WTC11 (cell line): ENCODE measurements around the gene SPTB. TPM values are rescaled to one million over a fixed set of nuclear protein-coding genes. Genes with fewer than 3 reads are reported as not detected.

ENCODE experiments used
- ATAC-seq: fragments of 200-7000 bp; cut with Tn5 transposase; 2 replicates; pipeline ENCODE4 v1.10.0; 2021; ENCODE audit warnings: mild to moderate bottlenecking, moderate library complexity
- CTCF ChIA-PET: fragments of 300-600 bp; sonication (Branson Sonifier 250); formaldehyde crosslinking; loops from one replicate; lab custom pipeline; 2021; ENCODE audit warnings: antibody characterized with exemption; lab: Charles Lee
- POLR2A ChIA-PET: fragments of 350-600 bp; sonication (Branson Sonifier 250); formaldehyde crosslinking; loops from one replicate; lab custom pipeline; 2021; ENCODE audit warnings: antibody characterized with exemption; lab: Charles Lee
- DNase-seq: peaks from one replicate; pipeline ENCODE4 v3.0.0; 2021; ENCODE audit warnings: low spot score
- H3K27ac Mint-ChIP-seq: 2 replicates; pipeline ENCODE4 v1.8.0; 2021; ENCODE audit warnings: mixed read lengths
- H3K27me3 Mint-ChIP-seq: 2 replicates; pipeline ENCODE4 v1.8.0; 2021; ENCODE audit warnings: low read depth, mild to moderate bottlenecking, moderate library complexity, mixed read lengths
- H3K36me3 Mint-ChIP-seq: 2 replicates; pipeline ENCODE4 v1.8.0; 2021; ENCODE audit warnings: mixed read lengths
- H3K4me1 Mint-ChIP-seq: 2 replicates; pipeline ENCODE4 v1.8.0; 2022; ENCODE audit warnings: mixed read lengths
- H3K4me3 Mint-ChIP-seq: 2 replicates; pipeline ENCODE4 v1.8.0; 2021; ENCODE audit warnings: mild to moderate bottlenecking, moderate library complexity, mixed read lengths
- H3K9me3 Mint-ChIP-seq: 2 replicates; pipeline ENCODE4 v1.8.0; 2021; ENCODE audit warnings: mixed read lengths
- ARID4B ChIP-seq: sonication (generic); formaldehyde crosslinking; IDR thresholded peaks from 2 replicates; pipeline ENCODE4 v1.8.0; 2023; ENCODE audit warnings: missing genetic modification reagents, mild to moderate bottlenecking, borderline replicate concordance
- ATF6 ChIP-seq: sonication (generic); formaldehyde crosslinking; IDR thresholded peaks from 2 replicates; pipeline ENCODE4 v1.8.1; 2023; ENCODE audit warnings: mild to moderate bottlenecking, missing genetic modification reagents
- E2F4 ChIP-seq: sonication (generic); formaldehyde crosslinking; IDR thresholded peaks from 2 replicates; pipeline ENCODE4 v1.8.1; 2022; ENCODE audit warnings: low read depth, mild to moderate bottlenecking, moderate library complexity, missing genetic modification reagents, borderline replicate concordance
- E2F5 ChIP-seq: sonication (generic); formaldehyde crosslinking; IDR thresholded peaks from 2 replicates; pipeline ENCODE4 v1.8.1; 2022; ENCODE audit warnings: mild to moderate bottlenecking, moderate library complexity, missing genetic modification reagents
- EMX1 ChIP-seq: fragments of 250-450 bp; sonication (Bioruptor Pico); IDR thresholded peaks from 2 replicates; pipeline ENCODE4 v1.8.0; 2021; ENCODE audit warnings: mild to moderate bottlenecking
- IRF2 ChIP-seq: sonication (generic); formaldehyde crosslinking; IDR thresholded peaks from 2 replicates; pipeline ENCODE4 v1.8.0; 2022; ENCODE audit warnings: low read depth, missing genetic modification reagents, borderline replicate concordance
- KAT7 ChIP-seq: sonication (generic); formaldehyde crosslinking; IDR thresholded peaks from 2 replicates; pipeline ENCODE4 v1.8.1; 2023; ENCODE audit warnings: missing genetic modification reagents, mild to moderate bottlenecking, borderline replicate concordance
- MXD4 ChIP-seq: fragments of 250-450 bp; sonication (Bioruptor Pico); IDR thresholded peaks from 2 replicates; pipeline ENCODE4 v1.8.0; 2021; ENCODE audit warnings: mild to moderate bottlenecking, moderate library complexity, borderline replicate concordance
- NR2C2 ChIP-seq: sonication (generic); formaldehyde crosslinking; IDR thresholded peaks from 2 replicates; pipeline ENCODE4 v1.8.0; 2022; ENCODE audit warnings: mild to moderate bottlenecking, missing genetic modification reagents
- PRRX2 ChIP-seq: fragments of 250-450 bp; sonication (Bioruptor Pico); IDR thresholded peaks from 2 replicates; pipeline ENCODE4 v1.8.0; 2021; ENCODE audit warnings: mild to moderate bottlenecking
- RORB ChIP-seq: fragments of 250-450 bp; sonication (Bioruptor Pico); IDR thresholded peaks from 2 replicates; pipeline ENCODE4 v1.9.0; 2021; ENCODE audit warnings: mild to moderate bottlenecking
- SMAD3 ChIP-seq: sonication (generic); formaldehyde crosslinking; IDR thresholded peaks from 2 replicates; pipeline ENCODE4 v1.8.0; 2022; ENCODE audit warnings: missing genetic modification reagents, mild to moderate bottlenecking, borderline replicate concordance
- SP1 ChIP-seq: sonication (generic); formaldehyde crosslinking; conservative IDR thresholded peaks from 2 replicates; pipeline ENCODE4 v1.8.1; 2022; ENCODE audit warnings: missing genetic modification reagents
- ZBTB21 ChIP-seq: sonication (generic); formaldehyde crosslinking; IDR thresholded peaks from 2 replicates; pipeline ENCODE4 v1.8.1; 2023; ENCODE audit warnings: mild to moderate bottlenecking, missing genetic modification reagents, borderline replicate concordance
- ZNF121 ChIP-seq: sonication (generic); formaldehyde crosslinking; IDR thresholded peaks from 2 replicates; pipeline ENCODE4 v1.8.0; 2023; ENCODE audit warnings: missing genetic modification reagents
- ZNF263 ChIP-seq: sonication (generic); formaldehyde crosslinking; IDR thresholded peaks from 2 replicates; pipeline ENCODE4 v1.8.1; 2022; ENCODE audit warnings: low read depth, mild to moderate bottlenecking, moderate library complexity, missing genetic modification reagents
- total RNA-seq: library from RNA; stranded (reverse); gene quantifications from 3 replicates; pipeline ENCODE4 v1.2.3, GENCODE V29; 2021
- TF ChIP-seq, protein P1 (sequence below): fragments of 200-600 bp; IDR thresholded peaks from 2 replicates; pipeline ENCODE4 v1.8.0; 2022; ENCODE audit warnings: antibody characterized with exemption

Gene SPTB
- total RNA-seq, 1 experiment from 2014 or later = 3.2 TPM

- TF ChIP-seq SMAD3 (CRISPR knock-in tag) (no peak), PRRX2 (no peak), ZBTB21 (CRISPR knock-in tag) (no peak)
Observed at GRCh38 chr14:64867182-64867581, 12.5 kb downstream of the SPTB start (continued).

DNA sequence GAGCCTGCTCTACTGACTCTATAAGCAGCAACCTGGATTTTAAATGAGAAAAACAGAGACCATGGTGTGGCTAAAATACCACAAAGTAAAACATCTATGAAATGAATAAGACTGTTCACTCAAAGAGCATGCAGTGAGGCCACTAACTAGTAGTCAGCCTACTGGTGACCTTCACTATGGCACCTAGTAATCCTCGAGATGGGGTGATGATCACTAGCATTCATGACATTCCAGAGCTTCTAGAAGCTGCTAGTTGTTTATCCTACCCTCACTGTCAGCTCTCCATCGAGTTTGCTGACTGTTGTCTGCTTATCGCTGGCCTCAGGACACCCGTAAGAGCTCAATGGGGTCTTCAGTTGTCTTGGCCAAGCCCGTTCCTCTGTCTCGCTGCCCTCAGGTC lies 13.7 kb downstream of the SPTB start:
- peak; percentile 67 for ATAC-seq
- TF ChIP-seq, protein P1, sequence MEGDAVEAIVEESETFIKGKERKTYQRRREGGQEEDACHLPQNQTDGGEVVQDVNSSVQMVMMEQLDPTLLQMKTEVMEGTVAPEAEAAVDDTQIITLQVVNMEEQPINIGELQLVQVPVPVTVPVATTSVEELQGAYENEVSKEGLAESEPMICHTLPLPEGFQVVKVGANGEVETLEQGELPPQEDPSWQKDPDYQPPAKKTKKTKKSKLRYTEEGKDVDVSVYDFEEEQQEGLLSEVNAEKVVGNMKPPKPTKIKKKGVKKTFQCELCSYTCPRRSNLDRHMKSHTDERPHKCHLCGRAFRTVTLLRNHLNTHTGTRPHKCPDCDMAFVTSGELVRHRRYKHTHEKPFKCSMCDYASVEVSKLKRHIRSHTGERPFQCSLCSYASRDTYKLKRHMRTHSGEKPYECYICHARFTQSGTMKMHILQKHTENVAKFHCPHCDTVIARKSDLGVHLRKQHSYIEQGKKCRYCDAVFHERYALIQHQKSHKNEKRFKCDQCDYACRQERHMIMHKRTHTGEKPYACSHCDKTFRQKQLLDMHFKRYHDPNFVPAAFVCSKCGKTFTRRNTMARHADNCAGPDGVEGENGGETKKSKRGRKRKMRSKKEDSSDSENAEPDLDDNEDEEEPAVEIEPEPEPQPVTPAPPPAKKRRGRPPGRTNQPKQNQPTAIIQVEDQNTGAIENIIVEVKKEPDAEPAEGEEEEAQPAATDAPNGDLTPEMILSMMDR = no peak
- TF ChIP-seq ATF6 (CRISPR knock-in tag) = no peak
- TF ChIP-seq EMX1 (CRISPR knock-in tag) = no peak
- TF ChIP-seq IRF2 (CRISPR knock-in tag) = no peak
- no peak for TF ChIP-seq RORB (CRISPR knock-in tag)
- TF ChIP-seq MXD4 (CRISPR knock-in tag) = no peak
- TF ChIP-seq E2F4 (CRISPR knock-in tag) = no peak
- no peak for TF ChIP-seq SP1 (CRISPR knock-in tag)
- no peak for TF ChIP-seq ZNF263 (CRISPR knock-in tag)
- no peak for TF ChIP-seq KAT7 (CRISPR knock-in tag)
- no peak for TF ChIP-seq NR2C2 (CRISPR knock-in tag)
- no peak for TF ChIP-seq E2F5 (CRISPR knock-in tag)
- TF ChIP-seq SMAD3 (CRISPR knock-in tag) = no peak
- H3K36me3 Mint-ChIP-seq = no peaks in the 10 kb centered on the region
- no peak overlapping the region for H3K27ac Mint-ChIP-seq
- ChIA-PET CTCF (interaction anchor here (0.6 to 6.0 kb wide), 10 partner anchors 8 to 101 kb away, joined by 3 to 29 read pairs (median 4); no protein-coding TSS in a partner anchor), POLR2A (interaction anchor here (1.8 kb wide), 1 partner anchor 14 kb away, joined by 5 read pairs; the partner anchor contains the start of gene SPTB)
- no peak for DNase-seq
- H3K4me3 Mint-ChIP-seq = no peak overlapping the region
- peaks cover 23% of the 10 kb centered on the region for H3K4me1 Mint-ChIP-seq
- no peaks in the 10 kb centered on the region for H3K27me3 Mint-ChIP-seq
- H3K9me3 Mint-ChIP-seq = no peaks in the 10 kb centered on the region

DNA sequence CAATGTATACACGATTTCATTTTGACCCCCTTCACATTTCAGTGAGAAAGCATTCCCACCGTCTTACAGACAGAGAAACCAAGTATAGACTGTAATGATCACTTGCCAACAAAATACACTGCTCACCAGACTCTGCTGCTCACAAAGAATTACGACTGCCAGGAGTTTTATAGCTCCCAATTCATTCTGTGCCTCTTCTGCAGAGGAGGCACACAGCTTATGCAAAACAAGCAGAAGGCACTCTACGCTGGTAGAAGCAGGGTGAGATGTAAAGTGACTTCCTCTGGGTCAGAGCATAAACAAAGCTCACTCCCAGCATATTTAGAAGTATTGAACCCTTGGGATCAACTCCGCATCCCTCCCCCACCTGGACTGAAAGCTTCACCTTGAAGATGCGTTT lies 14.6 kb downstream of the SPTB start:
- CTCF ChIA-PET = interaction anchor here (0.7 to 6.0 kb wide), 8 partner anchors 9 to 100 kb away, joined by 3 to 29 read pairs (median 4); no protein-coding TSS in a partner anchor
- peaks cover 25% of the 10 kb centered on the region for H3K4me1 Mint-ChIP-seq
- no peaks in the 10 kb centered on the region for H3K36me3 Mint-ChIP-seq
- H3K27ac Mint-ChIP-seq = no peak overlapping the region
- TF ChIP-seq MXD4 (CRISPR knock-in tag) = no peak
- no peak for TF ChIP-seq ARID4B (CRISPR knock-in tag)
- TF ChIP-seq ZNF121 (CRISPR knock-in tag) = no peak
- TF ChIP-seq, all 79 proteins: peak for 0
- no peak overlapping the region for H3K4me3 Mint-ChIP-seq
- POLR2A ChIA-PET = interaction anchor here (1.8 kb wide), 1 partner anchor 15 kb away, joined by 5 read pairs; the partner anchor contains the start of gene SPTB
- ATAC-seq (no peak), DNase-seq (no peak)
- H3K27me3 Mint-ChIP-seq = no peaks in the 10 kb centered on the region
- no peaks in the 10 kb centered on the region for H3K9me3 Mint-ChIP-seq
